ENCODE results near the gene CNTNAP2. TPM values are rescaled to one million over a fixed set of nuclear protein-coding genes. Genes with fewer than 3 reads are reported as not detected.
"Not testable (repeated sequence)": the region's sequence is repeated elsewhere in the genome, so short reads cannot be mapped to it uniquely, and the experiment has no call there.

CNTNAP2 gene
- total RNA-seq, 2 donors from 2014 or later: not detected

DNA sequence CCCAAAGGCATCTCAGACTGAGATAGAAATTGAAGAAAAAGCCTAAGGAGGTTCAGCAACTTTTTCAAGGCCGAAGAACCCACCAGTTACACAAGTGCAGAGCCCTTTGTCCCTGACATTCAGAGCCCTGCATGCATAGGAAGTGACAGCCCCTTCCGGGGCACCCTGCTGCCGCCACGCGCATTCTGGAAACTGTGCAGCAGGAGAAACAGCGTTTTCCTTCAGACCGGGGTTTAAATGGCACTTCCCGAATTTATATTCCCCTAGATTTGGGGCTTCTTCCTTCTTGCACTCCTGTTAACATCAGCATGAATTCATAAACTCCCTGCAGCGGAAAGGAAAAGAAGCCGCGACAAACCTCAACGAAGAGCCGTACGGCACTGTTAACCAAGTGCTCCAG is 2283.5 kb downstream of the CNTNAP2 start:
- Mint-ChIP-seq H3K36me3 (ENCODE audit: low read depth) (no peaks in the 10 kb centered on the region), H3K27ac (no peak overlapping the region), H3K9me3 (no peaks in the 10 kb centered on the region), H3K4me3 (peak overlapping the region; percentile 28), H3K4me1 (no peaks in the 10 kb centered on the region), H3K27me3 (peaks cover 43% of the 10 kb centered on the region)
- no peak for ATAC-seq (replicated peaks)

DNA sequence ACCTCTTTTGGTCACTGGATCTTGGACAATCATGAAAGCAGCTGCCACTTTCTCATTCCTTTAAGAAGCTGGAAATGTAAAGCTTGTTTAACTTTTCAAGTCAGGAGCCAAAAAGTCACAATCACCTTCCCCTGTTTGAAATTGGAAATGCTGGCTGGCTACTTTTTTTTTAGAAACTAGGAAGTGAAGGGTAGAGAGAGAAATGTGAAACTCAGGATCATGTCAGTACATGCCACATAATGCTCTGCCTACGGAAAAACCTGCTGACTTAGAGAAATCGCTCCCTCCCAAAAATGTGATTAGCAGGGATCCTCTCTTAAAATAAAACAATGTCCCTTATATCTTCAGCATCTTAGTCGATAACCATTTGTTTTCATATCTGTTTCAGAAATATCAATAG is 2285.6 kb downstream of the CNTNAP2 start:
- Mint-ChIP-seq H3K4me3 (no peak overlapping the region), H3K27me3 (peaks cover 31% of the 10 kb centered on the region), H3K9me3 (no peaks in the 10 kb centered on the region), H3K4me1 (no peaks in the 10 kb centered on the region), H3K27ac (no peak overlapping the region), H3K36me3 (ENCODE audit: low read depth) (no peaks in the 10 kb centered on the region)
- no peak for ATAC-seq (replicated peaks)

DNA sequence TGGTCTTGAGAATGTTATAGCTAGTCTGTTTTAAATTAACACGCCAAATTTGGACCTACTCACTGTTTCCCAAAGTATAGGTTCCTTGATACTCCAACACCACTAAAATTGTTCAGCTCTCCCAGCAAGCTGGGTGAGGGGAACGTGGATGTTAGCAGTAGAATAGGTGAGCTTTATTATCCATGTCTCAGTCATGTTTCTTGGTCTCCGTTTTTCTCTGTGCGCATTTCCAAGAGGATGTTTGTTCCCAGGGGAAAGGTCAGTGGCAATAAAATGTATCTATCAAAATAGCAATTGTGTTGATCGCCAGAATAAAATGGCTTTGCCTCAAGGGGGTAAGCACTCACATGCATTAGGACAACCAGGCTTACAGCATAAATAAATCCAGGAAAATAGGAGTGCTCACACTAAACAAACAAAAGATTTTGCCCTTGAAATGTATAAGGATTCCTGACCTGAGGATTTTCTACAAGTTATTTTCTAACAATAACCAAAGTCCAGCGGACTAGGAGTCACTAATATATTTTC is 2286.9 kb downstream of the CNTNAP2 start:
- Mint-ChIP-seq H3K4me1 (no peaks in the 10 kb centered on the region), H3K27ac (no peak overlapping the region), H3K27me3 (peaks cover 24% of the 10 kb centered on the region), H3K36me3 (ENCODE audit: low read depth) (no peaks in the 10 kb centered on the region), H3K4me3 (no peak overlapping the region), H3K9me3 (no peaks in the 10 kb centered on the region)
- ATAC-seq (replicated peaks): no peak

DNA sequence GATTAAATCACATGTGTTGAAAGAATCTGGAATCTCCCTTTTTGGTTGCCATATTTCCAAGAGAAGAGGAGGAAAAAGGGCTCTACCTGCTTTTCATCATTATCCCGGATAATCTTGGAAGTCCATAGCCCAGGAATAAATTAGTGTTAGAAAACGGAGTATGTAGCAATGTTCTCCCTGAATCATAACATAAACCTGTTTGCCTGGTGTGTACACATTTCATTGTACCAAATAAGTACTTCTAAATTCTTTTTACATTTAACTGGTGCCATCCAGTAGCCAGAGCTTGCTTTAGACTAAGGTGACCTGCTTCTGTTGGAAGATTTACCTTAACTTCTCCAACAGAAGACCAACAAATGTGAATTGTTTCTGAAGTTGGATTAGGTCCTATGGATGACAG is 2291.7 kb downstream of the CNTNAP2 start:
- Mint-ChIP-seq H3K27me3 (peaks cover 4% of the 10 kb centered on the region), H3K4me1 (no peaks in the 10 kb centered on the region), H3K4me3 (no peak overlapping the region), H3K27ac (no peak overlapping the region), H3K9me3 (no peaks in the 10 kb centered on the region), H3K36me3 (ENCODE audit: low read depth) (no peaks in the 10 kb centered on the region)
- no peak for ATAC-seq (replicated peaks)

DNA sequence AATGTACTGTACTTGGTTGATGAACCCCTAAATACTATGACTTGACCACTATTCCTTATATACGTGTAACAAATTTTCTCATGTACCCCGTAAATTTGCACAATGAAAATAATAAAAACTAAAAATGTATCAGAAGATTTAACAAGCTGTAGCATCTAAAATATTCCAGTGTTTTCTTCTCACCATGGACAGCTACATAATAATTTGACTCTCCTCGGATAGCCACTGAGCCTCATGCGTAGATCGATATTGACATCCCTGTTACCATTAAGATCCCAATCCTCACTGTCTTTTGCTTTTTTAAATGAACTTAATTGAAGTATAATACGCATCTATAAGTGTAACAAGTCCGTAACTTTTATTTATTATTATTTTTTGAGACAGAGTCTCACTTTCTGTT is 2294.3 kb downstream of the CNTNAP2 start:
- Mint-ChIP-seq H3K36me3 (ENCODE audit: low read depth) (no peaks in the 10 kb centered on the region), H3K4me3 (no peak overlapping the region), H3K9me3 (no peaks in the 10 kb centered on the region), H3K27ac (no peak overlapping the region), H3K27me3 (peaks cover 4% of the 10 kb centered on the region), H3K4me1 (no peaks in the 10 kb centered on the region)
- ATAC-seq (replicated peaks): no peak

DNA sequence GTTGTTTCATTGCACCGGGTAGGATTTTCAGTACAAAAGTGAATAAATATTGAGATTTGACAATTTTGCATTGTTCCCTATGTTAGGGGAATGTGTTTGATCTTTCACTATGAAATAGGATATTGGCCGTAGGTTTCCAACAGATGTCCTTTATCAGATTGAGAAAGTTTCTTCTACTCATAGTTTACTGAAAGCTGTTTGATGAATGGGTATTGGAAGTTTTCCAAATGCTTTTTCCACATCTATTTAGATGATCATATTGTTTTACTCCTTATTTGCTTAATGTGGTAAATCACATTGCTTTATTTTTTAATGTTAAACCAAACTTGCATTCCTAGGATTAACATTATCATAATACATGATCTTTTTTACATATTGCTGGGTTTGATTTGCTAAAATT is 2296.1 kb downstream of the CNTNAP2 start:
- H3K9me3 Mint-ChIP-seq: no peaks in the 10 kb centered on the region
- H3K27ac Mint-ChIP-seq: no peak overlapping the region
- ATAC-seq (replicated peaks): no peak
- no peak overlapping the region for H3K4me3 Mint-ChIP-seq
- H3K4me1 Mint-ChIP-seq: no peaks in the 10 kb centered on the region
- peaks cover 11% of the 10 kb centered on the region for H3K27me3 Mint-ChIP-seq
- H3K36me3 Mint-ChIP-seq (ENCODE audit: low read depth): no peaks in the 10 kb centered on the region

DNA sequence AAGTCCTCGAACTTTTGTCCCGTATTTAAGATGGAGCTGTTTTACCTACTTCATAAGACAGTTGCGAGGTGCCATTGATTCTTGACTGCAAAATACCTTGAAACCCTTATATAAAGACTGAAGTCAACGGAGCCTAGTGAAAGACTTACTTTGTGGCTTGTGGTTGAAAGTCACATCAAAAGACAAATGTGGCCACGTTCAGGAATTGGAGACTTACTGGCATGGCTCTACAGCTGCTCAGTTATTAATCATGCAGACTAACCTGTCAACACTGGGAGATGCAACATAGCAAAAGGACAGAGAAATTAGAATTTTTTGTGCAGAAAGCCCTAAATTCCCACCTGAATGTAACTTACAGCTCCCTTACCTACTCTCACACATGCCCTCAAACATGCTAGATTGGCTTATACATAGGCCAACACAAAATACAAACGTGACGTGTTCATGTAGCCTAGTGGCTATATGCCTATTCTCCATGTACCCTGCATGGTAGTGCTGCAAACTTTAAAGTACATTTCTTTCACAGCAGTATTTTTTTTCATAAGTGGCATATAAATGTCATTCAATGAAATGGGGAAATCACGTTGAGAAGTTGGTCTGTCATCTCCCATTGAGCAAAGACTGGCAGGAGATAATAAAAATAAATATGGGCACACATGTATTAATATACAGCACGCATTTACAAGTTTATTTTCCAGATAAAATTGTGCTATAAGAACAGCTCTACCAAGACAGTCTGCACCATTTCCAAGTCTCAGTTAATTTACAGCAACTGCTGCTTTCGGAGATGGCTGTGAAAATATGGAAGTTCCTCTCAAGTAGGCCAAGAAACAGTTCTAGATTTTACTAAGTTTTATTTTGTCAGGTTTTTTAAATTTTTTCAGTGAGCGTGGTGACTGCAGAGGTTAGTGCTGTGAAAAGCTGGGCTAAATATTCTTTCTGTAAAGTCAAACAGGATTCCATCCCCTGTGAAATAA is 2303.5 kb downstream of the CNTNAP2 start:
- Mint-ChIP-seq H3K27ac (no peak overlapping the region), H3K4me3 (no peak overlapping the region), H3K4me1 (no peaks in the 10 kb centered on the region), H3K36me3 (ENCODE audit: low read depth) (no peaks in the 10 kb centered on the region), H3K27me3 (peaks cover 49% of the 10 kb centered on the region), H3K9me3 (no peaks in the 10 kb centered on the region)
- peak; percentile 68 for ATAC-seq (replicated peaks)

DNA sequence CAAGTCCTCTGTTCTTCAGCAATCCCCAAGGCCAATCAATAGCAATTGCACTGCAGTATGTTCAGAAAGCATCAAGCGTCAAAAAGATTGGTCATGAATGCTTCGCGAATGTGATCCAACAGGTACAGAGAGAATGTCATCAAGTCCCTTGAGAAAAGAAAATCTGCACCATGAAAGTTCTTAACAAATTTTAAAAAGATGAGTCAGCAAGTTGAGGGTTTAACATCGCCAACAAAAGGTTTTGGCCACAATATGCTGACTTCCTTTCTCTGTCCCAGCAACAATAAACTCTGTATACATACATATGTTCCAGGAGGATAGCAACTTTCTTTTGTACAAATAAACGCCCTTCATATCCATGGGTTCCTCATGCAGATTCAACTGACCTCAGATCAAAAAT is 2305.4 kb downstream of the CNTNAP2 start:
- Mint-ChIP-seq H3K9me3 (no peaks in the 10 kb centered on the region), H3K27me3 (peaks cover 51% of the 10 kb centered on the region), H3K27ac (no peak overlapping the region), H3K36me3 (ENCODE audit: low read depth) (no peaks in the 10 kb centered on the region), H3K4me3 (no peak overlapping the region), H3K4me1 (no peaks in the 10 kb centered on the region)
- ATAC-seq (replicated peaks): no peak

DNA sequence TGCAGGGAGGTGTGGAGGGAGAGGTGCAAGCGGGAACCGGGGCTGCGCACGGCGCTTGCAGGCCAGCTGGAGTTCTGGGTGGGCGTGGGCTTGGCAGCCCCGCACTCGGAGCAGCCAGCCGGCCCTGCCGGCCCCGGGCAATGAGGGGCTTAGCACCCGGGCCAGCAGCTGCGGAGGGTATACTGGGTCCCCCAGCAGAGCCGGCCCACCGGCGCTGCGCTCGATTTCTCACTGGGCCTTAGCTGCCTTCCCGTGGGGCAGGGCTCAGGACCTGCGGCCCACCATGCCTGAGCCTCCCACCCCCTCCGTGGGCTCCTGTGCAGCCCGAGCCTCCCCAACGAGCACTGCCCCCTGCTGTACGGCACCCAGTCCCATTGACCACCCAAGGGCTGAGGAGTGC is 2309.8 kb downstream of the CNTNAP2 start:
- H3K36me3 Mint-ChIP-seq (ENCODE audit: low read depth); H3K4me1 Mint-ChIP-seq; H3K4me3 Mint-ChIP-seq; H3K27ac Mint-ChIP-seq; ATAC-seq (replicated peaks); H3K9me3 Mint-ChIP-seq: not testable (repeated sequence)
- H3K27me3 Mint-ChIP-seq: peaks cover 26% of the 10 kb centered on the region

DNA sequence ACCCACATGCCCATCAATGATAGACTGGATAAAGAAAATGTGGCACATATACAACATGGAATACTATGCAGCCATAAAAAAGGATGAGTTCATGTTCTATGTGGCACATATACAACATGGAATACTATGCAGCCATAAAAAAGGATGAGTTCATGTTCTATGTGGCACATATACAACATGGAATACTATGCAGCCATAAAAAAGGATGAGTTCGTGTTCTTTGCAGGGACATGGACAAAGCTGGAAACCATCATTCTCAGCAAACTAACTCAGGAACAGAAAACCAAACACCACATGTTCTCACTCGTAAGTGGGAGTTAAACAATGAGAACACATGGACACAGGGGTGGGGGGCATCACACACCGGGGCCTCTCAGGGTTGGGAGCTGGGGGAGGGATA is 2314.1 kb downstream of the CNTNAP2 start:
- not testable (repeated sequence) for H3K36me3 Mint-ChIP-seq (ENCODE audit: low read depth); H3K9me3 Mint-ChIP-seq; H3K27ac Mint-ChIP-seq; H3K4me3 Mint-ChIP-seq; H3K27me3 Mint-ChIP-seq; ATAC-seq (replicated peaks); H3K4me1 Mint-ChIP-seq

DNA sequence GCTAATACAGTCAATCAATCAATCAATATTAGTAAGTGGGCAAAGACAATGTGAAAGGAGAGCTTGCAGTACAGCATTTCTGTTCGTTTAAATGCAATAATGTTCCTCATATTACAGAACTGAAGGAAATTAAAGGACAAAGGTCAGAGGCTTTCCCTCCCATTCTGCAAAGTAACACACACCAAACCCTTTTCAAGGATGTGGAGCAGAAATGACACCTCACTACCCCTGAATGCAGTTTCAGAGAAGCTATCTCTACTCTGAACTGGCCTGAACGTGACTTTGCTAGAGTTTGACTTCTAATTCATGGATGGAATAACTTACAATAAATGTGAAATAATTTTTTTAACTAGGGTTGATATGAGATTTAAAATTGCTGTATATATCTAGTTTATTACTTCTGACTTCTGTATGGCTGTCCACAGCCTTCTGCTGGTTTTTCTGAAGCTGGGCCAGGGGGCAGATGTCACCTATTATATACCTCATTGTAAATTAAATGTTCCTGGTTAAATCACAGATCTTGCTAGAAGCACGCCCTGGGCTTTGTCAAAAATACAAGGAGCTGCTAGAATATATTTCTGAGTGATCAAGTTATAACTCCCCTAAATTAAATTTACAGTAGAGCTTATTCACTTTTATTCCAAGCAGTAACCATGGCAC is 2317.1 kb downstream of the CNTNAP2 start:
- Mint-ChIP-seq H3K36me3 (ENCODE audit: low read depth) (no peaks in the 10 kb centered on the region), H3K4me1 (no peaks in the 10 kb centered on the region), H3K4me3 (no peak overlapping the region), H3K27me3 (no peaks in the 10 kb centered on the region), H3K27ac (no peak overlapping the region), H3K9me3 (no peaks in the 10 kb centered on the region)
- no peak for ATAC-seq (replicated peaks)

DNA sequence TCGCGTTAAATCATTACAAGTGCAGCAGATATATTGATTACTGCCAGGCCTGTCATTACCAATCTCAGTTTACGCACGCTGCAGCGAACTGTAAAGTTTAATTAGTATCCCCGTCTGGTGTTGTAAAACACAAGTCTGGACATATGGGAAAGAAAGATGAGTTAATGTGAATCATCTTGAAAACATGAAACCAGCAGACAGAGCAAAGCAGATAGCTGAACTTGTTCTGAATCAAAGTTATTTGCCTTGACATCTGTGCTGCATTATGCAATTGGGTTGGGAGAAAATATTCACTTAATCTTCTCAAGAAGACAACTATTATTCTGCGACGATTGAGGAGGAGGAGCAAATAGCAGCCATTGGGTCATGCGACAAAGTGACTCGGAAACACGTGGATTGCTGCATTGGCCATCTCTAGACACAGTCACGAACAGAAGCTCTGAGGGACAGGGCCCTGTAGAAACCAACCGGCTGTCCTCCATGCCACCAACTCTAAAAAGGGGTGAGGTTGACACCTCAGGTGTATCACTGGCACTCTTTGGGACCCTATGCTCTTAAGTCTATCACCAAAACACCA is 2317.7 kb downstream of the CNTNAP2 start:
- ATAC-seq (replicated peaks): no peak
- H3K36me3 Mint-ChIP-seq (ENCODE audit: low read depth): no peaks in the 10 kb centered on the region
- H3K27ac Mint-ChIP-seq: no peak overlapping the region
- H3K4me3 Mint-ChIP-seq: no peak overlapping the region
- no peaks in the 10 kb centered on the region for H3K9me3 Mint-ChIP-seq
- no peaks in the 10 kb centered on the region for H3K27me3 Mint-ChIP-seq
- H3K4me1 Mint-ChIP-seq: no peaks in the 10 kb centered on the region

DNA sequence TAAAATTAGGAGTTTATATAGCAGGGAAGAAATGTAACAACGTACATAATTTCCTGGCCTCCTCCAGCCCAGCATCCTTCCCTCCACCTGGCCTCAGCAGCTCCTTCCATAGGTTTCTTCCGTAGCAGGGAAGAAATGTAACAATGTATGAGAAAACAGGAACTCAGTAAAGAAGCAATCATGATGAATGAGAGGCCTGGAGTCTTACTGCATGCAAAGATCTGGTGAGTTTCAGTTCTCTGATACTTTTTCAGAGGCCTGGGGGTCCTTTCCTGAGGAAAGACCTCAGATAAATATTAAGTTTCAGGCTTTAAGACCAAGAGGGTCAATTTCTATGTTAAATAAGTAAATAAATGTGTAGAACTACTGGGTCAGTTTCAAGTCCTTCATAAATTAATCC is 2318.3 kb downstream of the CNTNAP2 start:
- H3K27ac Mint-ChIP-seq: no peak overlapping the region
- H3K27me3 Mint-ChIP-seq: no peaks in the 10 kb centered on the region
- no peaks in the 10 kb centered on the region for H3K36me3 Mint-ChIP-seq (ENCODE audit: low read depth)
- H3K9me3 Mint-ChIP-seq: no peaks in the 10 kb centered on the region
- ATAC-seq (replicated peaks): no peak
- H3K4me1 Mint-ChIP-seq: no peaks in the 10 kb centered on the region
- H3K4me3 Mint-ChIP-seq: no peak overlapping the region

DNA sequence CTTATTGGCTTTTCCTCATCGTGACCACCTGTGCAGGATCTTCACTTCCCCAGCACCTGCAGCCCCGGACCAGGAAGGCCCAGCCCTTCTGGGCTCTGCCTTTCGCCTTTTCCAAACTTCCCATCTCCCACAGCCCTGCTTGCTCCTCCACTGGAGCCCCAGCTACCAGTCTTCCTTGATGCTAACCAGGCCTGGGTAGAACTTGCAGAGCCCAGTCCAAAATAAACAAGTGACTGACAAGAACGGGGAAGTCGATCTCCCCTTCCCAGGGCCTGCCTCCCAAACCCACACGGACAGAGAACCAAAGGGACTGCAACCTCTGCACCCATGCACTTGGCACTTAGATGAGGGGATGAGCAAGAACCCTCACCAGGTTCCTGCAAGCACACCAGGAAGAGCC is 2319.1 kb downstream of the CNTNAP2 start:
- ATAC-seq (replicated peaks): no peak
- no peaks in the 10 kb centered on the region for H3K9me3 Mint-ChIP-seq
- no peaks in the 10 kb centered on the region for H3K4me1 Mint-ChIP-seq
- no peaks in the 10 kb centered on the region for H3K27me3 Mint-ChIP-seq
- no peaks in the 10 kb centered on the region for H3K36me3 Mint-ChIP-seq (ENCODE audit: low read depth)
- H3K27ac Mint-ChIP-seq: no peak overlapping the region
- no peak overlapping the region for H3K4me3 Mint-ChIP-seq

DNA sequence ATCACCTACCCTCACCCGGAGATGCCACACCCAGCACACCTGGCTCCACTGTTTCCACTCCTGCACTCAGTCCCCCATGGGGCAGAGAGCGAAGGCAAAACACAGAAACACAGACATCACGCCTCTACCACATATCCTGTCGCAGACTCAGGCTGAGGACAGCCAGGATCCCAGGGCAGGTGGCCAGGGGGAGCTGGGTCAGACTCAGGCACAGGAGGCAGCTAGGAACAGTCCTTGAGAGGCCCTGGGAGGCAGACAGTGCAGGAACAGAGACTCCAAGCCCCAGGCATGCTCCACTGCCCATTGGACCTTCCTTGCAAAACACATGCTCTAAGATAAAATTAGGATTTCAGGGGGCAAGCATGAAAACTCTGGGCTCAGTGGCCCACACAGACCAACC is 2319.5 kb downstream of the CNTNAP2 start:
- Mint-ChIP-seq H3K9me3 (no peaks in the 10 kb centered on the region), H3K4me3 (no peak overlapping the region), H3K36me3 (ENCODE audit: low read depth) (no peaks in the 10 kb centered on the region), H3K27me3 (no peaks in the 10 kb centered on the region), H3K4me1 (no peaks in the 10 kb centered on the region), H3K27ac (no peak overlapping the region)
- ATAC-seq (replicated peaks): no peak

Data from activated T-helper 17 cell treated with anti-CD3 and anti-CD28 coated beads, Interleukin-2, amount 50 U/mL, for 72 hours (primary cell).